HCT116 (cell line): ENCODE measurements around the gene THSD4. TPM values are rescaled to one million over a fixed set of nuclear protein-coding genes. Genes with fewer than 3 reads are reported as not detected.

Source experiments
- ATAC-seq: fragments of 200-7000 bp; cut with Tn5 transposase; 2 replicates; pipeline ENCODE4 v1.9.1; 2020; ENCODE audit warnings: mild to moderate bottlenecking, moderate library complexity
- BruUV-seq: library from RNA; stranded (reverse); fragments of 400-500 nt; replicated peaks from 2 replicates; lab custom pipeline; 2021; lab: Mats Ljungman, UMichigan
- CTCF ChIA-PET: fragments of 300-600 bp; sonication (Branson Sonifier 250); formaldehyde crosslinking; loops from one replicate; lab custom pipeline; 2021; ENCODE audit warnings: antibody characterized with exemption; lab: Charles Lee
- POLR2A ChIA-PET: fragments of 300-600, 350-600 bp; sonication (Branson Sonifier 250); formaldehyde crosslinking; loops from one replicate; lab custom pipeline; 2021; ENCODE audit warnings: antibody characterized with exemption; lab: Charles Lee
- RAD21 ChIA-PET, 2 experiments: fragments of 300-600 bp; sonication (Branson Sonifier 250); formaldehyde crosslinking; loops; one replicate each; lab custom pipeline; 2023; ENCODE audit warnings: low total read pairs in 2 of 2; ENCODE audit not compliant: uncharacterized antibody in 2 of 2, unreplicated experiment in 2 of 2, low non-redundant PET in 1 of 2; lab: Charles Lee
- DNase-seq: peaks from one replicate; pipeline ENCODE4 v3.0.0-alpha.2; 2010; ENCODE audit warnings: low read depth, low spot score
- H2AFZ ChIP-seq: fragments of 200-600 bp; shearing (Covaris generic), sonication (generic); 2 replicates; pipeline ENCODE4 v1.6.1; 2017; ENCODE audit warnings: low read depth, mixed run types, mixed read lengths, antibody characterized with exemption, low read length; ENCODE audit not compliant: poor library complexity, severe bottlenecking
- H3K27ac ChIP-seq: 2 replicates; pipeline ENCODE4 v1.5.1; 2012; ENCODE audit warnings: low read depth, low read length
- H3K27me3 ChIP-seq: fragments of 200-600 bp; sonication (generic); 2 replicates; pipeline ENCODE4 v1.6.1; 2016; ENCODE audit warnings: mixed run types, low read length, mixed read lengths; ENCODE audit not compliant: insufficient read depth
- H3K36me3 ChIP-seq, 2 experiments: fragments of 200-500 bp in 1 of 2; fragments of 200-600 bp in 1 of 2; sonication (Bioruptor generic) in 1 of 2; sonication (generic) in 1 of 2; 2 replicates each; pipeline versions ENCODE4 v1.5.1 to v1.6.1; 2014 to 2016; ENCODE audit warnings: low read length in 2 of 2, inconsistent platforms in 1 of 2, mixed read lengths in 1 of 2, mixed run types in 1 of 2; ENCODE audit not compliant: insufficient read depth in 2 of 2, control insufficient read depth in 1 of 2
- H3K4me1 ChIP-seq, 2 experiments: fragments of 200-600 bp in 1 of 2; sonication (generic) in 1 of 2; 2 replicates each; pipeline versions ENCODE4 v1.5.1 to v1.6.1; 2012 to 2017; ENCODE audit warnings: low read length in 2 of 2, inconsistent platforms in 1 of 2, mild to moderate bottlenecking in 1 of 2, mixed read lengths in 1 of 2, mixed run types in 1 of 2, moderate library complexity in 1 of 2; ENCODE audit not compliant: insufficient read depth in 2 of 2, control insufficient read depth in 1 of 2
- H3K4me2 ChIP-seq: fragments of 200-600 bp; sonication (generic); 2 replicates; pipeline ENCODE4 v1.6.1; 2017; ENCODE audit warnings: mixed run types, low read length, mixed read lengths
- H3K4me3 ChIP-seq, 2 experiments: fragments of 200-600 bp in 1 of 2; sonication (generic) in 1 of 2; replicated peaks in 1 of 2; 2 replicates each; pipeline ENCODE4 v1.5.1; 2011 to 2016; ENCODE audit warnings: low read length in 2 of 2, control low read depth in 1 of 2, low read depth in 1 of 2, mild to moderate bottlenecking in 1 of 2, mixed read lengths in 1 of 2, mixed run types in 1 of 2
- H3K79me2 ChIP-seq: fragments of 200-600 bp; sonication (generic); 2 replicates; pipeline ENCODE4 v1.6.1; 2017; ENCODE audit warnings: mild to moderate bottlenecking, mixed run types, low read length, moderate library complexity, mixed read lengths; ENCODE audit not compliant: insufficient read depth
- H3K9ac ChIP-seq: fragments of 200-600 bp; sonication (generic); 2 replicates; pipeline ENCODE4 v1.6.1; 2016; ENCODE audit warnings: low read length, mixed read lengths
- H3K9me2 ChIP-seq: fragments of 200-600 bp; sonication (generic), shearing (Covaris generic); 2 replicates; pipeline ENCODE4 v1.6.1; 2017; ENCODE audit warnings: mixed run types, mild to moderate bottlenecking, moderate library complexity; ENCODE audit not compliant: insufficient read depth
- H3K9me3 ChIP-seq, 2 experiments: fragments of 200-500 bp in 1 of 2; fragments of 200-600 bp in 1 of 2; sonication (Bioruptor generic) in 1 of 2; sonication (generic) in 1 of 2; 2 replicates each; pipeline ENCODE4 v1.6.1; 2014 to 2017; ENCODE audit warnings: low read length in 2 of 2, mixed read lengths in 2 of 2, inconsistent platforms in 1 of 2, low read depth in 1 of 2, mild to moderate bottlenecking in 1 of 2, mixed run types in 1 of 2, moderate library complexity in 1 of 2; ENCODE audit not compliant: control insufficient read depth in 1 of 2, insufficient read depth in 1 of 2
- H4K20me1 ChIP-seq: fragments of 200-600 bp; sonication (generic), shearing (Covaris generic); 2 replicates; pipeline ENCODE4 v1.6.1; 2017; ENCODE audit warnings: mixed run types, mild to moderate bottlenecking, moderate library complexity; ENCODE audit not compliant: insufficient read depth
- CBX3 ChIP-seq: IDR thresholded peaks from 2 replicates; pipeline ENCODE4 v1.6.1; 2012; ENCODE audit warnings: low read depth
- CEBPB ChIP-seq: IDR thresholded peaks from 2 replicates; pipeline ENCODE4 v1.6.1; 2012; ENCODE audit warnings: low read depth
- ELF1 ChIP-seq: IDR thresholded peaks from 2 replicates; pipeline ENCODE4 v1.6.1; 2012; ENCODE audit warnings: low read depth, borderline replicate concordance
- EZH2 ChIP-seq: fragments of 200-600 bp; sonication (generic); IDR thresholded peaks from 2 replicates; pipeline ENCODE4 v1.6.1; 2017; ENCODE audit warnings: antibody characterized with exemption, mixed run types
- EZH2phosphoT487 ChIP-seq: fragments of 200-600 bp; IDR thresholded peaks from 2 replicates; pipeline ENCODE4 v1.6.1; 2018; ENCODE audit warnings: antibody characterized with exemption, borderline replicate concordance
- FOSL1 ChIP-seq: IDR thresholded peaks from 2 replicates; pipeline ENCODE4 v1.6.1; 2012; ENCODE audit warnings: low read depth
- JUND ChIP-seq: IDR thresholded peaks from 2 replicates; pipeline ENCODE4 v1.6.1; 2012
- POLR2A ChIP-seq: IDR thresholded peaks from 2 replicates; pipeline ENCODE4 v1.7.0; 2011; ENCODE audit warnings: borderline replicate concordance; ENCODE audit not compliant: insufficient read depth, insufficient read length; ENCODE audit errors: extremely low read depth
- POLR2AphosphoS5 ChIP-seq: IDR thresholded peaks from 2 replicates; pipeline ENCODE4 v1.6.1; 2011; ENCODE audit warnings: mild to moderate bottlenecking, low read depth, low read length, moderate library complexity
- SP1 ChIP-seq: IDR thresholded peaks from 2 replicates; pipeline ENCODE4 v1.6.1; 2012; ENCODE audit warnings: low read depth
- SRF ChIP-seq: IDR thresholded peaks from 2 replicates; pipeline ENCODE4 v1.6.1; 2012; ENCODE audit warnings: low read depth
- TCF7L2 ChIP-seq: IDR thresholded peaks from 2 replicates; pipeline ENCODE4 v1.7.0; 2011; ENCODE audit warnings: borderline replicate concordance, inconsistent platforms; ENCODE audit not compliant: insufficient read depth, insufficient read length; ENCODE audit errors: extremely low read depth
- YY1 ChIP-seq: IDR thresholded peaks from 2 replicates; pipeline ENCODE4 v1.6.1; 2011; ENCODE audit warnings: low read length, low read depth, moderate library complexity, mild to moderate bottlenecking; ENCODE audit not compliant: insufficient replicate concordance; ENCODE audit errors: extremely low read depth
- ZFX ChIP-seq: fragments of 450-650 bp; IDR thresholded peaks from 2 replicates; pipeline ENCODE4 v1.6.1; 2017
- ZNF274 ChIP-seq: fragments of 200-500 bp; sonication (Bioruptor generic); IDR thresholded peaks from 2 replicates; pipeline ENCODE4 v1.6.1; 2014; ENCODE audit warnings: mild to moderate bottlenecking, low read depth, low read length, inconsistent platforms
- intact Hi-C: fragments of 100-400 bp; cut with micrococcal nuclease; formaldehyde crosslinking; loops from 2 replicates; pipeline ENCODE4 v1.10.0; 2022
- total RNA-seq: library from RNA; stranded (reverse); gene quantifications from one replicate; pipeline ENCODE4 v1.2.1, GENCODE V29; 2021; ENCODE audit not compliant: unreplicated experiment
- TF ChIP-seq, protein P1 (sequence below), 3 experiments: fragments of 200-600 bp in 1 of 3; sonication (generic) in 1 of 3; IDR thresholded peaks in 2 of 3; conservative IDR thresholded peaks in 1 of 3; 2 replicates each; pipeline ENCODE4 v1.5.1; 2012 to 2017; ENCODE audit warnings: low read depth in 2 of 3, low read length in 2 of 3, antibody characterized with exemption in 1 of 3, borderline replicate concordance in 1 of 3, control low read depth in 1 of 3, mild to moderate bottlenecking in 1 of 3, mixed read lengths in 1 of 3, mixed run types in 1 of 3, moderate library complexity in 1 of 3; ENCODE audit not compliant: insufficient read depth in 1 of 3
- TF ChIP-seq, protein P2 (sequence below): IDR thresholded peaks from 2 replicates; pipeline ENCODE4 v1.6.1; 2012; ENCODE audit warnings: low read depth
- TF ChIP-seq, protein P3 (sequence below): IDR thresholded peaks from 2 replicates; pipeline ENCODE4 v1.6.1; 2012

Gene THSD4
- total RNA-seq, 1 experiment from 2014 or later = 30.5 TPM

DNA sequence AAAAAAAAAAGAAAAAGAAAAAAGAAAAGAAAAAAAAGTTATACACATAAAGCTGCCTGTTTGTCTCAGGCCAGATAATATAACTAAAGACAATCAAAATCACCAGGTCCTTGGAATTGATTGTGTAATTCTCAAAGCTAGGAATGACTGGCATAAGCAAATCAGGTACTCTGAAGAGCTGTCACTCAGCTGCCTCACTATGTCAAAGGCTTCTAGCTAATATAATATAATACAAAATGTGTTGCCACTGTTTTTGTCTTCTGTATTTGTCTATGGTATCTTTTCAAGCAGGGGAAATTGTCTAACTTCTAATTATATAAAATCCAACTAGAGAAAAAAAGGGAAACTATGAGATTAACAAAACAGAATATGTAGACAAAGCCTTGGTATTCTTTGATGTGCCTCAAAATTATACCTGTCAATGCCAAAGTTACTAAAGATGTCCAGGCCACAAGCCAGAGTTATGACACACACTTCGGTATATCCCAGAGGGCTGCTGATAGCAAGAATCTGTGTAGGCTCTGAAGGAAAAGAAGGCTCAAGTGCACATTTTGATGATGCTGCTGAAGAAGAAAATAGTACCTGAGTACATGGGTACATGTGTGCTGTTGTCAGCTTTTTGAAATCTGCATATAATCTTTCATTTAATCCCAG lies 658.1 kb downstream of the THSD4 start:
- no TSS peak for BruUV-seq
- Histone ChIP-seq H3K9ac (no peak overlapping the region), H4K20me1 (no peaks in the 10 kb centered on the region), H3K79me2 (no peaks in the 10 kb centered on the region), H3K4me3 (no peak overlapping the region), H3K36me3 (no peaks in the 10 kb centered on the region), H3K9me3 (no peaks in the 10 kb centered on the region), H3K4me2 (no peak overlapping the region), H3K9me2 (no peaks in the 10 kb centered on the region), H3K27me3 (no peaks in the 10 kb centered on the region), H3K4me1 (no peaks in the 10 kb centered on the region), H2AFZ (no peak overlapping the region), H3K27ac (no peak overlapping the region)
- DNase-seq = no peak
- TF ChIP-seq CBX3 (no peak), YY1 (no peak), EZH2phosphoT487 (no peak), CEBPB (no peak), TCF7L2 (no peak), ZNF274 (no peak), ZFX (no peak), POLR2AphosphoS5 (no peak), SRF (no peak), JUND (no peak), EZH2 (no peak), ELF1 (no peak), SP1 (no peak), POLR2A (no peak), FOSL1 (no peak)
- TF ChIP-seq, protein P1, sequence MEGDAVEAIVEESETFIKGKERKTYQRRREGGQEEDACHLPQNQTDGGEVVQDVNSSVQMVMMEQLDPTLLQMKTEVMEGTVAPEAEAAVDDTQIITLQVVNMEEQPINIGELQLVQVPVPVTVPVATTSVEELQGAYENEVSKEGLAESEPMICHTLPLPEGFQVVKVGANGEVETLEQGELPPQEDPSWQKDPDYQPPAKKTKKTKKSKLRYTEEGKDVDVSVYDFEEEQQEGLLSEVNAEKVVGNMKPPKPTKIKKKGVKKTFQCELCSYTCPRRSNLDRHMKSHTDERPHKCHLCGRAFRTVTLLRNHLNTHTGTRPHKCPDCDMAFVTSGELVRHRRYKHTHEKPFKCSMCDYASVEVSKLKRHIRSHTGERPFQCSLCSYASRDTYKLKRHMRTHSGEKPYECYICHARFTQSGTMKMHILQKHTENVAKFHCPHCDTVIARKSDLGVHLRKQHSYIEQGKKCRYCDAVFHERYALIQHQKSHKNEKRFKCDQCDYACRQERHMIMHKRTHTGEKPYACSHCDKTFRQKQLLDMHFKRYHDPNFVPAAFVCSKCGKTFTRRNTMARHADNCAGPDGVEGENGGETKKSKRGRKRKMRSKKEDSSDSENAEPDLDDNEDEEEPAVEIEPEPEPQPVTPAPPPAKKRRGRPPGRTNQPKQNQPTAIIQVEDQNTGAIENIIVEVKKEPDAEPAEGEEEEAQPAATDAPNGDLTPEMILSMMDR (IDR thresholded peaks at IDR 0.05 in 2 of 3, conservative IDR thresholded peaks at IDR 0.05 in 1 of 3; ENCODE audit: borderline replicate concordance in 1 of 3, insufficient read depth in 1 of 3, low read depth in 2 of 3, low read length in 2 of 3) = no peak
- TF ChIP-seq, protein P2, sequence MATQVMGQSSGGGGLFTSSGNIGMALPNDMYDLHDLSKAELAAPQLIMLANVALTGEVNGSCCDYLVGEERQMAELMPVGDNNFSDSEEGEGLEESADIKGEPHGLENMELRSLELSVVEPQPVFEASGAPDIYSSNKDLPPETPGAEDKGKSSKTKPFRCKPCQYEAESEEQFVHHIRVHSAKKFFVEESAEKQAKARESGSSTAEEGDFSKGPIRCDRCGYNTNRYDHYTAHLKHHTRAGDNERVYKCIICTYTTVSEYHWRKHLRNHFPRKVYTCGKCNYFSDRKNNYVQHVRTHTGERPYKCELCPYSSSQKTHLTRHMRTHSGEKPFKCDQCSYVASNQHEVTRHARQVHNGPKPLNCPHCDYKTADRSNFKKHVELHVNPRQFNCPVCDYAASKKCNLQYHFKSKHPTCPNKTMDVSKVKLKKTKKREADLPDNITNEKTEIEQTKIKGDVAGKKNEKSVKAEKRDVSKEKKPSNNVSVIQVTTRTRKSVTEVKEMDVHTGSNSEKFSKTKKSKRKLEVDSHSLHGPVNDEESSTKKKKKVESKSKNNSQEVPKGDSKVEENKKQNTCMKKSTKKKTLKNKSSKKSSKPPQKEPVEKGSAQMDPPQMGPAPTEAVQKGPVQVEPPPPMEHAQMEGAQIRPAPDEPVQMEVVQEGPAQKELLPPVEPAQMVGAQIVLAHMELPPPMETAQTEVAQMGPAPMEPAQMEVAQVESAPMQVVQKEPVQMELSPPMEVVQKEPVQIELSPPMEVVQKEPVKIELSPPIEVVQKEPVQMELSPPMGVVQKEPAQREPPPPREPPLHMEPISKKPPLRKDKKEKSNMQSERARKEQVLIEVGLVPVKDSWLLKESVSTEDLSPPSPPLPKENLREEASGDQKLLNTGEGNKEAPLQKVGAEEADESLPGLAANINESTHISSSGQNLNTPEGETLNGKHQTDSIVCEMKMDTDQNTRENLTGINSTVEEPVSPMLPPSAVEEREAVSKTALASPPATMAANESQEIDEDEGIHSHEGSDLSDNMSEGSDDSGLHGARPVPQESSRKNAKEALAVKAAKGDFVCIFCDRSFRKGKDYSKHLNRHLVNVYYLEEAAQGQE = no peak
- TF ChIP-seq, protein P3, sequence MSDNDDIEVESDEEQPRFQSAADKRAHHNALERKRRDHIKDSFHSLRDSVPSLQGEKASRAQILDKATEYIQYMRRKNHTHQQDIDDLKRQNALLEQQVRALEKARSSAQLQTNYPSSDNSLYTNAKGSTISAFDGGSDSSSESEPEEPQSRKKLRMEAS = no peak
- CTCF ChIA-PET = interaction anchor here (1.2 kb wide), 1 partner anchor 11 kb away, joined by 3 read pairs; no protein-coding TSS in a partner anchor
- RAD21 ChIA-PET = no interaction called here
- POLR2A ChIA-PET = no interaction called here
- ATAC-seq = no peak
- intact Hi-C loops = no loop called here
